H9 (cell line): ENCODE measurements around the gene DENND4A. TPM values are rescaled to one million over a fixed set of nuclear protein-coding genes. Genes with fewer than 3 reads are reported as not detected.

Experiments
- DNase-seq: peaks from one replicate; pipeline ENCODE4 v3.0.0-alpha.2; 2017
- H2AFZ ChIP-seq: one replicate; pipeline ENCODE4 v1.6.1; 2013; ENCODE audit warnings: mild to moderate bottlenecking, low read length, control low read depth, moderate library complexity
- H2AK5ac ChIP-seq: 2 replicates; pipeline ENCODE4 v1.6.1; 2013; ENCODE audit warnings: low read length, control low read depth, mixed read lengths; ENCODE audit not compliant: insufficient read length
- H2BK120ac ChIP-seq: one replicate; pipeline ENCODE4 v1.6.1; 2013; ENCODE audit warnings: low read depth, mild to moderate bottlenecking, low read length, control low read depth, inconsistent platforms; ENCODE audit not compliant: poor library complexity, severe bottlenecking
- H2BK12ac ChIP-seq: 2 replicates; pipeline ENCODE4 v1.6.1; 2013; ENCODE audit warnings: low read length, control low read depth, mixed read lengths, low read depth; ENCODE audit not compliant: insufficient read length
- H2BK15ac ChIP-seq: 2 replicates; pipeline ENCODE4 v1.6.1; 2013; ENCODE audit warnings: low read depth, low read length, control low read depth
- H2BK20ac ChIP-seq: one replicate; pipeline ENCODE4 v1.6.1; 2013; ENCODE audit warnings: low read depth, mild to moderate bottlenecking, low read length, control low read depth, inconsistent platforms; ENCODE audit not compliant: poor library complexity, severe bottlenecking
- H2BK5ac ChIP-seq: 2 replicates; pipeline ENCODE4 v1.6.1; 2013; ENCODE audit warnings: low read length, control low read depth, mixed read lengths; ENCODE audit not compliant: insufficient read length
- H3K14ac ChIP-seq: 2 replicates; pipeline ENCODE4 v1.6.1; 2013; ENCODE audit warnings: low read length, control low read depth; ENCODE audit not compliant: insufficient read depth
- H3K18ac ChIP-seq: 2 replicates; pipeline ENCODE4 v1.6.1; 2013; ENCODE audit warnings: low read depth, mild to moderate bottlenecking, mixed read lengths, low read length, control low read depth; ENCODE audit not compliant: insufficient read length
- H3K23ac ChIP-seq: 2 replicates; pipeline ENCODE4 v1.6.1; 2013; ENCODE audit warnings: low read length, control low read depth, mixed read lengths, low read depth; ENCODE audit not compliant: insufficient read length
- H3K23me2 ChIP-seq: 2 replicates; pipeline ENCODE4 v1.6.1; 2013; ENCODE audit warnings: low read depth, mild to moderate bottlenecking, mixed read lengths, low read length, control low read depth; ENCODE audit not compliant: insufficient read length, poor library complexity, severe bottlenecking
- H3K27ac ChIP-seq: 2 replicates; pipeline ENCODE4 v1.5.1; 2013; ENCODE audit warnings: low read length, control low read depth, mixed read lengths, low read depth; ENCODE audit not compliant: insufficient read length
- H3K27me3 ChIP-seq: 2 replicates; pipeline ENCODE4 v1.6.1; 2013; ENCODE audit warnings: low read length, control low read depth, inconsistent platforms; ENCODE audit not compliant: insufficient read depth
- H3K4ac ChIP-seq: 2 replicates; pipeline ENCODE4 v1.6.1; 2013; ENCODE audit warnings: low read depth, mild to moderate bottlenecking, control low read depth, inconsistent platforms, low read length, moderate library complexity
- H3K4me1 ChIP-seq: 2 replicates; pipeline ENCODE4 v1.6.1; 2013; ENCODE audit warnings: low read length, control low read depth, inconsistent platforms; ENCODE audit not compliant: insufficient read depth
- H3K4me2 ChIP-seq: 2 replicates; pipeline ENCODE4 v1.6.1; 2013; ENCODE audit warnings: low read length, control low read depth, mixed read lengths; ENCODE audit not compliant: insufficient read length, insufficient read depth
- H3K56ac ChIP-seq: 2 replicates; pipeline ENCODE4 v1.6.1; 2013; ENCODE audit warnings: low read depth, mild to moderate bottlenecking, mixed read lengths, low read length, control low read depth; ENCODE audit not compliant: insufficient read length
- H3K79me1 ChIP-seq: 2 replicates; pipeline ENCODE4 v1.6.1; 2013; ENCODE audit warnings: low read depth, mild to moderate bottlenecking, moderate library complexity, low read length, control low read depth, inconsistent platforms; ENCODE audit not compliant: insufficient read depth, poor library complexity, severe bottlenecking
- H3K79me2 ChIP-seq: 2 replicates; pipeline ENCODE4 v1.6.1; 2013; ENCODE audit warnings: low read length, control low read depth, inconsistent platforms; ENCODE audit not compliant: insufficient read depth
- H3K9ac ChIP-seq: 2 replicates; pipeline ENCODE4 v1.6.1; 2013; ENCODE audit warnings: low read length, control low read depth, mixed read lengths; ENCODE audit not compliant: insufficient read length; ENCODE audit errors: extremely low read depth
- H3K9me3 ChIP-seq: one replicate; pipeline ENCODE4 v1.6.1; 2013; ENCODE audit warnings: low read depth, low read length, inconsistent platforms; ENCODE audit not compliant: control insufficient read depth
- H3T11ph ChIP-seq: one replicate; pipeline ENCODE4 v1.6.1; 2013; ENCODE audit warnings: mild to moderate bottlenecking, low read length, control low read depth, inconsistent platforms
- H4K20me1 ChIP-seq: one replicate; pipeline ENCODE4 v1.6.1; 2013; ENCODE audit not compliant: control insufficient read depth, insufficient read length, insufficient read depth
- H4K5ac ChIP-seq: 2 replicates; pipeline ENCODE4 v1.6.1; 2013; ENCODE audit warnings: low read depth, mild to moderate bottlenecking, mixed read lengths, low read length, control low read depth; ENCODE audit not compliant: insufficient read length
- H4K8ac ChIP-seq: replicated peaks from 2 replicates; pipeline ENCODE4 v1.6.1; 2013; ENCODE audit warnings: low read length, control low read depth, mixed read lengths, low read depth; ENCODE audit not compliant: insufficient read length
- H4K91ac ChIP-seq: 2 replicates; pipeline ENCODE4 v1.6.1; 2013; ENCODE audit warnings: low read depth, mild to moderate bottlenecking, moderate library complexity, mixed read lengths, low read length, control low read depth; ENCODE audit not compliant: insufficient read length
- H3K27ac Mint-ChIP-seq, 3 experiments: 2 replicates in 2 of 3; 3 replicates in 1 of 3; pipeline ENCODE4 v1.8.0; 2020 to 2021; ENCODE audit warnings: mixed read lengths in 3 of 3, mild to moderate bottlenecking in 1 of 3, moderate library complexity in 1 of 3
- H3K27me3 Mint-ChIP-seq: 2 replicates; pipeline ENCODE4 v1.8.0; 2021; ENCODE audit warnings: low read depth, mild to moderate bottlenecking, moderate library complexity, mixed read lengths
- H3K36me3 Mint-ChIP-seq, 3 experiments: 2 replicates in 2 of 3; 3 replicates in 1 of 3; pipeline ENCODE4 v1.8.0; 2020 to 2021; ENCODE audit warnings: low read depth in 3 of 3, mixed read lengths in 3 of 3; ENCODE audit not compliant: insufficient read depth in 1 of 3
- H3K4me1 Mint-ChIP-seq, 2 experiments: 2 replicates each; pipeline ENCODE4 v1.8.0; 2020; ENCODE audit warnings: mixed read lengths in 2 of 2
- H3K4me3 Mint-ChIP-seq, 2 experiments: 2 replicates in 1 of 2; 3 replicates in 1 of 2; pipeline ENCODE4 v1.8.0; 2020 to 2021; ENCODE audit warnings: mild to moderate bottlenecking in 2 of 2, mixed read lengths in 2 of 2, moderate library complexity in 1 of 2
- H3K9me3 Mint-ChIP-seq, 2 experiments: 2 replicates in 1 of 2; 3 replicates in 1 of 2; pipeline ENCODE4 v1.8.0; 2020; ENCODE audit warnings: mild to moderate bottlenecking in 2 of 2, mixed read lengths in 2 of 2, moderate library complexity in 1 of 2
- WGBS: extraction: QIAGEN DNeasy Blood & Tissue Kit; methylation state at CpG from one replicate; pipeline ENCODE4 v1.1.7; 2013; ENCODE audit warnings: missing lambda C conversion rate, low lambda C conversion rate, mixed read lengths; ENCODE audit not compliant: insufficient read length; ENCODE audit errors: extremely low coverage; 5-methylcytosine and 5-hydroxymethylcytosine counted together
- total RNA-seq: library from RNA; stranded (reverse); gene quantifications from 2 replicates; pipeline ENCODE4 v1.2.1, GENCODE V29; 2021
- TF ChIP-seq, protein P1 (sequence below): fragments of 200-600 bp; sonication (generic); conservative IDR thresholded peaks from 3 replicates; pipeline ENCODE4 v1.8.0; 2021; ENCODE audit warnings: antibody characterized with exemption, mild to moderate bottlenecking

DENND4A gene
- total RNA-seq, 1 experiment from 2014 or later, result 4.7 TPM

DNA sequence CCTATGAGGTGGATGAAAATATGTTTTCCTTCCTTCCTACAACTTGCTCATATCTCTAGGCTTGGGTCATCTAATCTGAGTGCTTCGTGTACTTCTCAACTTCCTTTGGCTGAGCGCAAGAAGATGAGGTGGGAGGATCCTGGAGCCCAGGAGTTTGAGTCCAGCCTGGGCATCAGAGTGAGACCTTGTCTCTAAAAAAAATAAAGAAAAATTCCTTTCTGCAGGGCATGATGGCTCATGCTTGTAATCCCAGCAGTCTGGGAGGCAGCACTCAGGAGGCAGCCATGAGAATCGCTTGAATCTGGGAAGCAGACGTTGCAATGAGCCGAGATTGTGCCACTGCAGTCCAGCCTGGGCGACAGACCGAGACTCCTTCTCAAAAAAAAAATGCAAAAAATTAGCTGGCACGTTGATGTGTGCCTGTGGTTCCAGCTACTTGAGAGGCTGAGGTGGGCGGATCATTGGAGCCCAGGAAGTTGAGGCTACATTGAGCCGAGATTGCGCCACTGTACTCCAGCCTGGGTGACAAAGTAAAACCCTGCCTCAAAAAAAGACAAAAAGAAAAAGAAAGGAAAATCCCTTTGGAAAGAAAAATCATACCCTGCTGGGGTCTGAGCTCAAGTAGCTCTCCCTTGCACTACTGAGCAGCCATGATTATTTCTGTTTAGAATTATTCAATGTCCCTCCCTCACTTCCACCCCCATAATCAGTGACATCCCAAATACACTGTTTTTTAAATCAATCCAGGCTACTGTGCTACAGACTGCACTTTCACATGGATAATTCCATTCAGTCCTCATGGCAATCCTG lies 49.2 kb upstream of the DENND4A start:
- H3K4me3 Mint-ChIP-seq, result no peak overlapping the region
- TF ChIP-seq, protein P1, sequence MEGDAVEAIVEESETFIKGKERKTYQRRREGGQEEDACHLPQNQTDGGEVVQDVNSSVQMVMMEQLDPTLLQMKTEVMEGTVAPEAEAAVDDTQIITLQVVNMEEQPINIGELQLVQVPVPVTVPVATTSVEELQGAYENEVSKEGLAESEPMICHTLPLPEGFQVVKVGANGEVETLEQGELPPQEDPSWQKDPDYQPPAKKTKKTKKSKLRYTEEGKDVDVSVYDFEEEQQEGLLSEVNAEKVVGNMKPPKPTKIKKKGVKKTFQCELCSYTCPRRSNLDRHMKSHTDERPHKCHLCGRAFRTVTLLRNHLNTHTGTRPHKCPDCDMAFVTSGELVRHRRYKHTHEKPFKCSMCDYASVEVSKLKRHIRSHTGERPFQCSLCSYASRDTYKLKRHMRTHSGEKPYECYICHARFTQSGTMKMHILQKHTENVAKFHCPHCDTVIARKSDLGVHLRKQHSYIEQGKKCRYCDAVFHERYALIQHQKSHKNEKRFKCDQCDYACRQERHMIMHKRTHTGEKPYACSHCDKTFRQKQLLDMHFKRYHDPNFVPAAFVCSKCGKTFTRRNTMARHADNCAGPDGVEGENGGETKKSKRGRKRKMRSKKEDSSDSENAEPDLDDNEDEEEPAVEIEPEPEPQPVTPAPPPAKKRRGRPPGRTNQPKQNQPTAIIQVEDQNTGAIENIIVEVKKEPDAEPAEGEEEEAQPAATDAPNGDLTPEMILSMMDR, result no peak
- Histone ChIP-seq H3K23ac (no peak overlapping the region), H3K4ac (no peak overlapping the region), H4K5ac (no peak overlapping the region), H2BK120ac (no peak overlapping the region), H3K27me3 (no peaks in the 10 kb centered on the region), H4K20me1 (no peaks in the 10 kb centered on the region), H2AFZ (no peak overlapping the region), H3K79me1 (no peaks in the 10 kb centered on the region), H3K14ac (no peak overlapping the region), H2BK12ac (no peak overlapping the region), H3K18ac (no peak overlapping the region), H2BK20ac (no peak overlapping the region), H3K23me2 (no peaks in the 10 kb centered on the region), H3K9me3 (no peaks in the 10 kb centered on the region), H3K4me2 (no peak overlapping the region), H2BK15ac (no peak overlapping the region), H3T11ph (no peak overlapping the region), H3K4me1 (no peaks in the 10 kb centered on the region; the same call in 1 of the 2 replicates), H3K79me2 (no peaks in the 10 kb centered on the region), H3K56ac (no peak overlapping the region), H3K27ac (no peak overlapping the region), H4K8ac (no peak overlapping the region), H2BK5ac (no peak overlapping the region), H3K9ac (no peak overlapping the region), H2AK5ac (no peak overlapping the region), H4K91ac (no peak overlapping the region)
- H3K27me3 Mint-ChIP-seq, result no peaks in the 10 kb centered on the region
- H3K36me3 Mint-ChIP-seq, result no peaks in the 10 kb centered on the region
- H3K9me3 Mint-ChIP-seq, result peaks cover 2 to 3% of the 10 kb centered on the region in 2 experiments; a peak in 2 of 5 replicates
- no peak for DNase-seq
- peak overlapping the region in 2 of 3 experiments; percentile 36 to 55; a peak in 3 of 7 replicates for H3K27ac Mint-ChIP-seq
- no CpG with 5 or more reads among the region's 11 CpGs for WGBS
- peaks cover 2 to 8% of the 10 kb centered on the region in 2 experiments; a peak in 3 of 4 replicates for H3K4me1 Mint-ChIP-seq
